IPS DF 6.9 (cell line): ENCODE measurements around the gene ACTG1.

ENCODE experiments used
- DNase-seq: peaks from one replicate; pipeline ENCODE4 v3.0.0-alpha.2; 2013; ENCODE audit warnings: low read depth, low spot score
- H3K27ac ChIP-seq: one replicate; pipeline ENCODE4 v1.5.1; 2013; ENCODE audit warnings: low read length, control low read depth
- H3K27me3 ChIP-seq: 2 replicates; pipeline ENCODE4 v1.6.1; 2013; ENCODE audit warnings: mild to moderate bottlenecking, low read length; ENCODE audit not compliant: control insufficient read depth, insufficient read depth
- H3K36me3 ChIP-seq: 2 replicates; pipeline ENCODE4 v1.6.1; 2013; ENCODE audit warnings: low read length; ENCODE audit not compliant: control insufficient read depth, insufficient read depth
- H3K4me1 ChIP-seq: 2 replicates; pipeline ENCODE4 v1.6.1; 2013; ENCODE audit warnings: low read length; ENCODE audit not compliant: control insufficient read depth, insufficient read depth
- H3K4me3 ChIP-seq: 2 replicates; pipeline ENCODE4 v1.5.1; 2013; ENCODE audit warnings: mild to moderate bottlenecking, low read length
- H3K9me3 ChIP-seq: 2 replicates; pipeline ENCODE4 v1.6.1; 2013; ENCODE audit warnings: low read length, inconsistent platforms; ENCODE audit not compliant: control insufficient read depth, insufficient read depth
- WGBS: extraction: QIAGEN DNeasy Blood & Tissue Kit; methylation state at CpG from one replicate; pipeline ENCODE4 v1.1.7; 2013; ENCODE audit warnings: mixed read lengths, missing lambda C conversion rate; ENCODE audit not compliant: insufficient read length, insufficient coverage; 5-methylcytosine and 5-hydroxymethylcytosine counted together

The ACTG1 gene

GRCh38 chr17:81461607-81462500 lies 50.7 kb downstream of the ACTG1 start:
- H3K27me3 ChIP-seq = no peaks in the 10 kb centered on the region
- no CpG with 5 or more reads among the region's 50 CpGs for WGBS
- no peaks in the 10 kb centered on the region for H3K36me3 ChIP-seq
- H3K4me3 ChIP-seq = no peak overlapping the region
- DNase-seq = no peak
- no peak overlapping the region for H3K27ac ChIP-seq
- H3K9me3 ChIP-seq = no peaks in the 10 kb centered on the region
- H3K4me1 ChIP-seq = peaks cover 8% of the 10 kb centered on the region

GRCh38 chr17:81460856-81461460 lies 51.6 kb downstream of the ACTG1 start:
- Histone ChIP-seq H3K4me1 (peaks cover 10% of the 10 kb centered on the region), H3K9me3 (no peaks in the 10 kb centered on the region), H3K27ac (no peak overlapping the region), H3K4me3 (no peak overlapping the region), H3K27me3 (no peaks in the 10 kb centered on the region), H3K36me3 (no peaks in the 10 kb centered on the region; the same call in 1 of the 2 replicates)
- no peak for DNase-seq
- WGBS = no CpG with 5 or more reads among the region's 43 CpGs
